Endometrial microvascular endothelial cells (primary cell): ENCODE results near the gene EXD2. TPM values are rescaled to one million over a fixed set of nuclear protein-coding genes. Genes with fewer than 3 reads are reported as not detected.
"Not testable (repeated sequence)": the region's sequence is repeated elsewhere in the genome, so short reads cannot be mapped to it uniquely, and the experiment has no call there.

ENCODE experiments used
- in situ Hi-C: cut with HindIII; loops from 2 replicates; pipeline ENCODE4 v1.10.0; 2017; ENCODE audit warnings: low sequenced_read_pairs, low pct_unique_long_range_greater_than_20kb; ENCODE audit errors: inconsistent ontology term
- total RNA-seq: library from RNA; depleted of rRNA; stranded (reverse); fragments of >200 nt; gene quantifications from one replicate; pipeline ENCODE4 v1.2.3, GENCODE V29; 2015; ENCODE audit errors: inconsistent ontology term

The EXD2 gene
- 30.5 TPM for total RNA-seq

GRCh38 chr14:69191340-69192111 lies at the start of gene EXD2:
TSS of gene EXD2 (plus strand) at chr14:69191498. CDS start at chr14:69209471, 17,973 bp downstream.
- in situ Hi-C loops = no loop called here

- in situ Hi-C loops = no loop called here
Observed at GRCh38 chr14:69141550-69141949, 49.7 kb upstream of the EXD2 start.

GRCh38 chr14:69142101-69142500 lies 49.2 kb upstream of the EXD2 start:
- in situ Hi-C loops = no loop called here

- in situ Hi-C loops = no loop called here
Observed at GRCh38 chr14:69149461-69150244, 41.6 kb upstream of the EXD2 start.

- in situ Hi-C loops = no loop called here
Observed at GRCh38 chr14:69151458-69152180, 39.7 kb upstream of the EXD2 start.

GRCh38 chr14:69152181-69152901 lies 39.0 kb upstream of the EXD2 start:
- in situ Hi-C loops = no loop called here

- in situ Hi-C loops = no loop called here
Observed at GRCh38 chr14:69152902-69153151, 38.5 kb upstream of the EXD2 start, which contains the start of gene DCAF5. TSS of gene DCAF5 (minus strand) at chr14:69153119. CDS start at chr14:69152978, 141 bp downstream.

GRCh38 chr14:69153152-69153872 lies 38.0 kb upstream of the EXD2 start:
- in situ Hi-C loops = no loop called here

GRCh38 chr14:69153873-69154270 lies 37.4 kb upstream of the EXD2 start:
- in situ Hi-C loops = no loop called here

GRCh38 chr14:69154779-69155178 lies 36.5 kb upstream of the EXD2 start:
- in situ Hi-C loops = no loop called here

GRCh38 chr14:69156224-69156623 lies 35.1 kb upstream of the EXD2 start:
- in situ Hi-C loops = no loop called here

- in situ Hi-C loops = no loop called here
Observed at GRCh38 chr14:69161590-69161989, 29.7 kb upstream of the EXD2 start.

- in situ Hi-C loops = not testable (repeated sequence)
Observed at GRCh38 chr14:69165787-69166186, 25.5 kb upstream of the EXD2 start.

GRCh38 chr14:69170839-69171238 lies 20.5 kb upstream of the EXD2 start:
- in situ Hi-C loops = no loop called here

GRCh38 chr14:69171569-69171968 lies 19.7 kb upstream of the EXD2 start:
- in situ Hi-C loops = no loop called here

GRCh38 chr14:69175130-69175529 lies 16.2 kb upstream of the EXD2 start:
- in situ Hi-C loops = no loop called here

- in situ Hi-C loops = no loop called here
Observed at GRCh38 chr14:69181491-69181890, 9.8 kb upstream of the EXD2 start.

GRCh38 chr14:69182580-69182979 lies 8.7 kb upstream of the EXD2 start:
- in situ Hi-C loops = not testable (repeated sequence)
